HG03280 (cell line): Measurements from ENCODE around the gene WFIKKN2.
"Not testable (repeated sequence)": the region's sequence is repeated elsewhere in the genome, so short reads cannot be mapped to it uniquely, and the experiment has no call there.

Experiments used
- ATAC-seq: cut with Tn5 transposase; IDR thresholded peaks from one replicate; pipeline ENCODE4 v1.9.1; 2021; ENCODE audit warnings: mild to moderate bottlenecking, moderate library complexity; ENCODE audit not compliant: unreplicated experiment

WFIKKN2 gene

GRCh38 chr17:50871364-50871763 lies 36.0 kb downstream of the WFIKKN2 start:
- no peak for ATAC-seq

DNA sequence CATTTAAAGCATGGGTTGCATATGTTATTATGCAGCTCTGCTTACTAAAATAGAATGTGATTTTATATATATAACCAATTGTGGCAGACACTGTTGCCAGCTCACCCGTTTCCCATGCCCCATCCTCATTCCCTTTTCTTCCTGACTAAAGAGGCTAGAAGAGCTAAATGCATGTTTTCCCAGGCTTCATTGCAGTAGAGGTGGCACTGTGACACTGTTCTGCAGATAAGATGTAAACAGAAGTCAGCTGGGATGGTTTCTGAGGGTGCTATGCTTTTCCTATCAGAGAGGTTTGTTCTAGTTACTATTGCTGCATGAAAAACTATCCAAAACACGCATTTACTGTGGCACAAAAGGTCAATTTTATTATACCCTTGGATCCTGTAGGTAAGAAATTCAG lies 36.5 kb downstream of the WFIKKN2 start:
- no peak for ATAC-seq

GRCh38 chr17:50872710-50873424 lies 37.5 kb downstream of the WFIKKN2 start:
- no peak for ATAC-seq

DNA sequence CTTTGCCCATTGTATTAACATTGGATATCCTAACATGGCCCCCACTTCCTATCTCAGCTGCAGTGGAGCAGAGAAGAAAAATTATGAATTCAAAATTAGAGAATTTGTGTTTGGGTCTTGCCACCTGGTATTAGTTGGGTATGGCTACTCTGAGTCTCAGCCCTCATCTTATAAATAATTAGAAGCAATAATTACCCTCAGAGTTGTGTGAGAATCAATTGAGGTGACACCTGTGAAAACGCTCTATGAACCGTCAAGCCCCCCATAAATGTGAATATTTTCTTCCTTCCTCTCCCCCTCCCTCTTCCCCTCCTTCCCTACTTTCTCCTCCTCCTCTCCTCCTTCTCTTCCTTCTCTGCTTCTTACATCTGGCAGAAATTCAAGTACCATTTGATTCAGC lies 39.7 kb downstream of the WFIKKN2 start:
- no peak for ATAC-seq

DNA sequence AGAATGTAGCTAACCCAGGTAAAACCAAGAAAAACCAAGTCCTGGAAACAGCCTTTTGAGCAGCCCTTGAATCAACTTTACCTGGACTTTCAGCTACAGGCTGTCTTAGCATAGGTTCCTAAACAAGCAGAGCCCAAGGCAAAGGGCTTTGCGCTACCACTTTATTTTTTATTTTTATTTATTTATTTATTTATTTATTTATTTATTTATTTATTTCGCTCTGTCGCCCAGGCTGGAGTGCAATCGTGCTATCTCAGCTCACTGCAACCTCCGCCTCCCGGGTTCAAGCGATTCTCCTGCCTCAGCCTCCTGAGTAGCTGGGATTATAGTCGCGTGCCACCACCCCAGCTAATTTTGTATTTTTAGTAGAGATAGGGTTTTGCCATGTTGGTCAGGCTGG lies 41.7 kb downstream of the WFIKKN2 start:
- ATAC-seq: not testable (repeated sequence)

- no peak for ATAC-seq
Measured at GRCh38 chr17:50877838-50878237, 42.5 kb downstream of the WFIKKN2 start.

DNA sequence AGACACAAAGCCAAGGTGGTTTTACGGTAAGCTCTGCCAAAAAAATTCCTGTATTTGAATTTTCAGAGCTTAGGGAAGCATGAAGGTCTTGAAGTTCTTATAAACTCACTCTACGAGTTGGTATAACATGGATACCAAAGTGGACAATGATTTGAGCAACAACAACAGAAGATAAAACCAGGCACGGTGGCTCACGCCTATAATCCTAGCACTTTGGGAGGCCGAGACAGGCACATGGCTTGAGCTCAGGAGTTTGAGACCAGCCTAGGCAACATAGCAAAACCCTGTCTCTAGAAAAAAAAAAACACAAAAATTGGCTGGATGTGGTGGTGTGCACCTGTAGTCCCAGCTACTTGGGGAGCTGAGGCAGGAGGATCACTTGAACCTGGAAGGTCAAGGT lies 43.7 kb downstream of the WFIKKN2 start:
- ATAC-seq: no peak

DNA sequence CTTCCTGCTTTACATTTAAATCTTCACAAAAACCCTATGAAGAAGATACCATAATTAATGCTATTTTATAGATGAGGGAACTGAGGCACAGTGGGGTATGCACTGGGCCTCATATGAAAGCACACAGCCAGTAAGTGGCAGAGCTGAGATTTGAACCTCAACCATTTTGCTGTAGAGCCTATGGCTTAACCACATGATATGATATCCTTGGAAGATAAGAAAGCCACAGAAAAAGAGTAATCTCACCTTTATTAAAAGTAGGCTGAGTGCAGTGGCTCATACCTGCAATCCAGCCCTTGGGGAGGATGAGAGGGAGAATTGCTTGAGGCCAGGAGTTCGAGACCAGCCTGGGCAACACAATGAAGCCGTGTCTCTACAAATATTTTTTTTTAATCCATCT lies 45.8 kb downstream of the WFIKKN2 start:
- ATAC-seq: no peak

DNA sequence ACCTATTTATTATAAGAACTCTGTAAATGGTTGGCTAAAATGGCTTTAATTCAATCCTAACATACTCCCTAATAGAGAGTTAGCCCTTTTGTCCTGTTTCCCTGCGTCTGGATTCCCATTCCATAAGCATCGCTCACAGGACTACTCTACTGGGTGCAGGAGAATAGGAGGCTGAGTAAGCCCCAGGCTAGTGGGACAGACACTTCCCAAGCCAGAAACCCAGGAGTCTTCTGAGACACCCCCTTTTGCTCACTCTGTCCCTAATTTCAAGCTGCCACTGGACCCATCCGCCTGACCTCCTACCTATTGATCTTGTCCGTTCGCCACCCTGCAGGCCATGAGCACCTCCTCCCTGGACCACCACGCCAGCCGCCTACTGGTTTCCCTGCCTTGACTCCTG lies 47.5 kb downstream of the WFIKKN2 start:
- no peak for ATAC-seq

- ATAC-seq: peak; percentile 50
Measured at GRCh38 chr17:50883850-50884438, 48.6 kb downstream of the WFIKKN2 start.

DNA sequence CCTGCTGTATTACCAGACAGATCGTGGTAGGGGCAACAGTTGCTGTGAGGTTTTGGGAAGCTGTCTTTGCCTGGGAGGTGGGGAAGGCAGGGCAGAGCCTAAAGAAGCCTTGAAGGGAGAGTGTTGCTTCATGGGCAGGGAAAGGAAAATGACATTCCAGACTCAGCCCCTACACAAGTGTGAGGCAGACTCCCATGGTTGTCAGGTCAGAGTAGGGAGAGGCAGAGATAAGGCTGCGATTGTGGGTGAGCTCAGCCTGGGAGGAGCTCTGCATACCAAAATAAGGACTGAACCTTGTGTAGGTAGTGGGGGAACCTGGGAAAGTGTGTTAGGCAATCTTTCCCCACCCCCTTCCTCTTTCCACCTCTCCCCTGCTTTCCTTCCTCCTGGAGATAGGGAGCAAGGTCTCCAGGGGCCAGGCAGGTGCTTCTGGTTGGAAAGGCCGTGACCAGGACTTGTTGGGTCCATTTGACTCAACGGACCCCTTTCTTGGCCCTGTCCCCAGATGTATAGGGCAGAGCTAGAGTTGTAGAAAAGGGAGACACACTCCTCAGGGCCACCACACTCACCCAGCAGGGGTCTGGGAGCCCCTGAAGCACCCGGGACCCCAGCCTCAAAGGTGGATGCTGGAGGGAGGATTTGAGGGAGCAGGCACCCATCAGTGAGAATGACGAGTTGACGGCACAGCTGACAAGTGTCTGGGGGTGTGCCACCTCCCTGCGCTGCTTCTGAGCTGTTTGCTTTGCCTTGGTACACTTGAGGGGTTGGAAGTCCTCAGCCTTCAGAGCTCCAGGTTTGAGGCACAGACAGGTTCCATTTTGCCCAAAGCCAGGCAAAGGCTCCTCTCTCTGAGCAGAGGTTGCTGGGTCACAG lies 49.3 kb downstream of the WFIKKN2 start:
- no peak for ATAC-seq

DNA sequence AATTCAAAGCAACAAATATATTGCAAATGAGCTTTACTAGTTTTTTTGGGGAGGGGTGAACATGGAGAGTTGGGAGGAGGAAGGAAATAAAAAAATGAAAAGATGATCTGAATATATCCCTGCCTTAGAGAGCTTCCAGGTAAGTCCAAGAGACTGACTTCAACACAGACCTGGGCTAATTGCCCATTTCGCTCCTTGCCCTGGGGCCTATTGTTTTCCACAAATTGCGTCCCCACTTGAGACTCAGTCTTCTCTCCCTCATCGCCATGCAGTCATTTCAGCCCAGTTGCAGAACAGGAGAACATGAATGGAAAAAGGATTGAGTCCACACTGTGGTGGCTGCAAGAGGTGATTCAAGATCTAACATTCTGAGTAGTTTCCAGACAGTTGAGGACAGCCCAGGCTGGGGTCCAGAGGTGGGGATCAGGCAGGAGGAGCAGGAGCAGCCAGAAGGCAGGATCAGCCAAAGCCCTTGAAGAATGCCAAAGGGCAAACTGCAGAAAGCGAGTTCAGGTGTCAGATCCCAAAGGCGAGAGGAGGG lies 52.4 kb downstream of the WFIKKN2 start:
- ATAC-seq: no peak

DNA sequence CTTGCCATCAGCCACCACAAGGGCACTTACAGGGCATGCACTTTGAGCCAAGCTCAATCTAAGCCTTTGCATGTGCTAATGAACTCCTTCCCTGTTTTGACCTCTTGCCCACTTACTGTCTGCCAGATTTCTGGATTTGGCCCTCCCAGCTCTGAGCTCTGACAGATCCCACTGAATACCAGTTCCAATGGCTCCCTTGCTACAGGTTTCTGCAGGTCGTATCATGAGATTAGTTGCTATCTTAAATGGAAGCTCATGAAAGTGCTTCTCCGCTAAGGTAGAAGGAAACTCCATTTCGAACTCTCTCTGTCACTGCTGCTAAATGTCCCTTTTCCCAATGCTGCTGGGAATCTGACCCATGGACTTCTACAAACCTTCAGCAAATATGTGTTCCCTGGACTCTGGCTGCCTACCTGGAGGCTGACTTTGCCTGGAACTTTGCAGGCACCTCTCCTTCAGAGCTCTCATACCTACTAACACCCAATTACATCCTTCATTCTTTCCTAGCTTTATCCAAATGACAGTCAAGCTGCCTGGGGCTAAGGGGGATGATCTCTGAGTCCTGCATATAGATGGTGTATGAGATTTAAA lies 54.2 kb downstream of the WFIKKN2 start:
- ATAC-seq: no peak

DNA sequence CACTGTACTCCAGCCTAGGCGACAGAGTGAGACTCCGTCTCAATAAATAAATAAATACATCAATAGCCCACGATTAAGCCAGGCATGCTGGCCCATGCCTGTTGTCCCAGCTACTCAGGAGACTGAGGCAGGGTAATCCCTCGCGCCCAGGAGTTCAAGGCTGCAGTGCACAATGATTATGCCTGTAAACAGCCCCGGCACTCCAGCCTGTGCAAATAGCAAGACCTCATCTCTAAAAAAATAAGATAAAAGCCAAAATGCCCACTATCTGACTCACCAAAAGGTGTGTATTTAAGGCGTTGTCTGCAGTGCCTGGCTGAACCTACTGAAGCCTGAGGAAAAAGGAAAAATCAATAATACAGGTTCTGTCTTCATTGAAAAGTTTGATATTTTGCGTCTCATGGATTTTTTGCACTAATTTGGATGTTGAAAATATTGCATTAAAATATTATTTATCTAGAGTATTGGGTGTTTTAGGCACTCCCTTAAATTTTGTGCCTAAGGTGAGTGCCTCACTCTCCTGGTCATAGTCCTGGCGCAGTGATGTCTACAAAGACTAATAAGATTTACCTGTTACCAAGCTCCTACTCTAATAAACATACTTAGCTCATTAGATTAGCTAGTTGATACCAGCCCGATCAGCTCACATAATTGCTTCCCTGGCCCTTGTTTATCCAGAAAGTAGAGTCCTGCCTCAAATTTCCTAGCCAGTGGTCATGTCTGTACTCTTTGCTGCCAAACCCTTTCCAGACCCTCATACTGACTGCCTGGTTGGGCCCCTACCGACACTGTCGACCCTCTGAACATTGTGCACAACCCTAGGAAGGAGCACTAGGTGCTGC lies 55.5 kb downstream of the WFIKKN2 start:
- no peak for ATAC-seq

DNA sequence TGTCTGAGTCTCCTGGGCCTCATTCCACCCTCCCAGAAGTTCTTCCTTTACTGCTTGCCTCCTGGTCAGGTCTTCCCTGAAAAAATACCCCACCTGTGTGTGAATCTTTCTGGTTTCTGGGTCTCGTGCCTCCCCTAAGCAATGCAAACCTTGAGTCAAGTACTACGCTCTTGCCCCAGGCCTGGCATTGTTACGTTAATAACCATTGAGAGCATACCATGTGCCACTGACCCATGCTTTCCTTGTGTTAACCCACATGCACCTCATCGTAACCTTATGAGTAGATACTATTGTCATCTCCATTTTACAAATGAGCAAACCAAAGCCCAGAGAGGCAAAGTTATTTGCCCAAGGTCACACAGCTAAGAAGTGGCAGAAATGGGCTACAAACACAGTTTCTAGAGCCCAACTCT lies 56.2 kb downstream of the WFIKKN2 start:
- ATAC-seq: no peak
